K562 (cell line): ENCODE measurements around the gene BRINP1. TPM values are rescaled to one million over a fixed set of nuclear protein-coding genes. Genes with fewer than 3 reads are reported as not detected.

Experiments
- ATAC-seq: fragments of 200-7000 bp; cut with Tn5 transposase; 3 replicates; pipeline ENCODE4 v1.9.1; 2020; ENCODE audit warnings: moderate library complexity
- BruUV-seq: library from RNA; stranded (reverse); fragments of 400-500 nt; replicated peaks from 2 replicates; lab custom pipeline; 2021; lab: Mats Ljungman, UMichigan
- CTCF ChIA-PET: fragments of 300-600 bp; formaldehyde crosslinking; extraction: SDS; loops from one replicate; lab custom pipeline; 2021; ENCODE audit warnings: low intra/inter-chr PET ratio; lab: Yijun Ruan, JAX
- POLR2A ChIA-PET: fragments of 300-600, 350-650 bp; sonication (Branson Sonifier 250); formaldehyde crosslinking; extraction: SDS; loops from one replicate; lab custom pipeline; 2021; ENCODE audit warnings: antibody characterized with exemption, inconsistent platforms; lab: Yijun Ruan, JAX
- DNase-seq, 4 experiments: peaks; one replicate each; pipeline versions ENCODE4 v3.0.0 to v3.0.0-alpha.2; 2011 to 2018; ENCODE audit warnings: low spot score in 3 of 4, mixed read lengths in 3 of 4; ENCODE audit errors: extremely low read depth in 1 of 4
- FAIRE-seq: peaks from 2 replicates; lab custom pipeline; 2011; peaks lifted over from hg19 to GRCh38; lab: Jason Lieb, UNC
- H2AFZ ChIP-seq: 2 replicates; pipeline ENCODE4 v1.6.0; 2011; ENCODE audit warnings: low read depth, low read length, control low read depth, inconsistent platforms
- H3K27ac ChIP-seq: fragments of 200-600 bp; 3 replicates; pipeline ENCODE4 v1.8.0; 2011; ENCODE audit warnings: low read depth, mild to moderate bottlenecking, control low read depth, inconsistent platforms, low read length, moderate library complexity, mixed read lengths; ENCODE audit errors: extremely low read depth
- H3K27me3 ChIP-seq, 2 experiments: fragments of 300-600 bp in 1 of 2; 2 replicates in 1 of 2; 3 replicates in 1 of 2; pipeline versions ENCODE4 v1.6.0 to v1.8.0; 2011; ENCODE audit warnings: inconsistent platforms in 2 of 2, low read length in 2 of 2, mild to moderate bottlenecking in 1 of 2, mixed read lengths in 1 of 2, moderate library complexity in 1 of 2; ENCODE audit not compliant: control insufficient read depth in 2 of 2, insufficient read depth in 2 of 2
- H3K36me3 ChIP-seq: fragments of 300-600 bp; 3 replicates; pipeline ENCODE4 v1.8.0; 2011; ENCODE audit warnings: mild to moderate bottlenecking, low read length, inconsistent platforms; ENCODE audit not compliant: control insufficient read depth, insufficient read depth
- H3K4me1 ChIP-seq, 2 experiments: fragments of 200-600 bp in 1 of 2; replicated peaks in 1 of 2; 2 replicates in 1 of 2; 3 replicates in 1 of 2; pipeline versions ENCODE4 v1.5.1 to v1.8.0; 2011; ENCODE audit warnings: inconsistent platforms in 2 of 2, low read length in 2 of 2, mild to moderate bottlenecking in 1 of 2, mixed read lengths in 1 of 2, moderate library complexity in 1 of 2; ENCODE audit not compliant: control insufficient read depth in 2 of 2, insufficient read depth in 2 of 2
- H3K4me2 ChIP-seq: 2 replicates; pipeline ENCODE4 v1.6.1; 2011; ENCODE audit warnings: low read length, control low read depth, inconsistent platforms, mixed read lengths; ENCODE audit not compliant: insufficient read depth
- H3K4me3 ChIP-seq: fragments of 200-600 bp; sonication (generic), shearing (Covaris generic); 2 replicates; pipeline ENCODE4 v1.5.1; 2016; ENCODE audit warnings: control low read depth, inconsistent platforms
- H3K79me2 ChIP-seq: fragments of 200-600 bp; 3 replicates; pipeline ENCODE4 v1.8.0; 2011; ENCODE audit warnings: low read length, inconsistent platforms; ENCODE audit not compliant: control insufficient read depth, insufficient read depth
- H3K9ac ChIP-seq, 2 experiments: 2 replicates each; pipeline versions ENCODE4 v1.6.0 to v1.6.1; 2011; ENCODE audit warnings: low read depth in 2 of 2, low read length in 2 of 2, control low read depth in 1 of 2, inconsistent platforms in 1 of 2, mild to moderate bottlenecking in 1 of 2, mixed read lengths in 1 of 2; ENCODE audit not compliant: insufficient read depth in 1 of 2
- H3K9me1 ChIP-seq: one replicate; pipeline ENCODE4 v1.6.0; 2011; ENCODE audit warnings: inconsistent platforms, mild to moderate bottlenecking, low read length, moderate library complexity; ENCODE audit not compliant: control insufficient read depth, insufficient read depth
- H3K9me3 ChIP-seq: replicated peaks from 2 replicates; pipeline ENCODE4 v1.5.1; 2011; ENCODE audit warnings: low read depth, low read length, inconsistent platforms; ENCODE audit not compliant: control insufficient read depth, insufficient read depth
- H4K20me1 ChIP-seq: replicated peaks from 2 replicates; pipeline ENCODE4 v1.6.1; 2011; ENCODE audit warnings: low read length, inconsistent platforms, mixed read lengths; ENCODE audit not compliant: control insufficient read depth, insufficient read depth
- HBP1 ChIP-seq: fragments of 450-650 bp; formaldehyde crosslinking; IDR thresholded peaks from 2 replicates; pipeline ENCODE4 v1.4.0; 2022; ENCODE audit warnings: missing genetic modification characterization
- PML ChIP-seq: IDR thresholded peaks from 2 replicates; pipeline ENCODE4 v1.6.1; 2012; ENCODE audit warnings: low read length, inconsistent platforms
- ZFP91 ChIP-seq: sonication (generic); formaldehyde crosslinking; IDR thresholded peaks from 2 replicates; pipeline ENCODE4 v1.8.0; 2022; ENCODE audit warnings: mild to moderate bottlenecking, missing genetic modification reagents
- ZNF316 ChIP-seq: fragments of 450-650 bp; IDR thresholded peaks from 2 replicates; pipeline ENCODE4 v1.6.1; 2016
- WGBS: fragments of 100-300 bp; shearing (Covaris generic); methylation state at CpG from one replicate; pipeline ENCODE4 v1.1.6; 2016; ENCODE audit warnings: low coverage, mixed read lengths; ENCODE audit not compliant: insufficient coverage; ENCODE audit errors: missing lambda C conversion rate; 5-methylcytosine and 5-hydroxymethylcytosine counted together
- in situ Hi-C: fragments of 300-500 bp; cut with MboI; formaldehyde crosslinking; loops from 4 replicates; pipeline ENCODE4 v1.15.0; 2018; ENCODE audit warnings: inconsistent platforms, mixed read lengths
- intact Hi-C: fragments of 100-400 bp; cut with micrococcal nuclease; formaldehyde crosslinking; loops from 2 replicates; pipeline ENCODE4 v1.14.2; 2022
- polyA plus RNA-seq, 8 experiments: library from polyadenylated mRNA; depleted of rRNA in 4 of 8; stranded (reverse) in 5 of 8; unstranded in 3 of 8; fragments of >200 nt; fragmentation: Nextera tagmentation in 2 of 8; fragmentation: Illumina TruSeq in 1 of 8; extraction: Ambion mirVana in 2 of 8; extraction: Trizol in 1 of 8; gene quantifications; 2 replicates each; pipeline versions ENCODE4 v1.2.1 to v1.2.3, GENCODE V29; 2011 to 2014; ENCODE audit warnings: inconsistent platforms in 1 of 8, missing spikeins in 1 of 8
- total RNA-seq, 7 experiments: library from RNA; depleted of rRNA in 6 of 7; stranded (reverse); fragments of >200 nt in 6 of 7; fragmentation: Illumina TruSeq in 2 of 7; extraction: Trizol in 2 of 7; gene quantifications; 2 replicates each; pipeline versions ENCODE4 v1.2.1 to v1.2.3, GENCODE V29; 2011 to 2021; ENCODE audit warnings: low replicate concordance in 1 of 7

The BRINP1 gene
- total and polyA plus RNA-seq, 9 of the 15 experiments (the other 6 are each of a cell fraction or from before 2014, with no cell fraction given): not detected

GRCh38 chr9:119349351-119349825 is 19.8 kb downstream of the BRINP1 start:
- DNase-seq (no peak), FAIRE-seq (no peak), ATAC-seq (no peak)
- no peaks in the 10 kb centered on the region for H3K27me3 ChIP-seq
- in situ Hi-C loops: no loop called here
- no peaks in the 10 kb centered on the region for H3K4me1 ChIP-seq
- no peak overlapping the region for H3K4me3 ChIP-seq
- intact Hi-C loops: no loop called here
- no peaks in the 10 kb centered on the region for H3K36me3 ChIP-seq
- BruUV-seq: no TSS peak
- 2% methylated on average over 11 of the region's 11 CpGs for WGBS
- no peak overlapping the region for H3K4me2 ChIP-seq
- H3K9me3 ChIP-seq: no peaks in the 10 kb centered on the region; the same call in 1 of the 2 replicates
- no peak overlapping the region for H3K9ac ChIP-seq
- H3K79me2 ChIP-seq: no peaks in the 10 kb centered on the region
- H3K9me1 ChIP-seq: no peaks in the 10 kb centered on the region
- no peak overlapping the region for H2AFZ ChIP-seq
- ChIA-PET CTCF (no interaction called here), POLR2A (no interaction called here)
- H3K27ac ChIP-seq: no peak overlapping the region
- no peaks in the 10 kb centered on the region for H4K20me1 ChIP-seq
- no peak for TF ChIP-seq ZFP91 (CRISPR knock-in tag)
- TF ChIP-seq HBP1 (CRISPR knock-in tag): no peak
- no peak for TF ChIP-seq ZNF316
- TF ChIP-seq PML: no peak
